Measurements from ENCODE around the gene GLG1.

The GLG1 gene

GRCh38 chr16:74580833-74581232 lies 26.1 kb downstream of the GLG1 start:
- FAIRE-seq (no peak), DNase-seq (ENCODE audit: insufficient read length, low spot score) (no peak)
- peak; percentile 30 for TF ChIP-seq PAX5 (IDR thresholded peaks at IDR 0.05; ENCODE audit: insufficient read depth, low read length, severe bottlenecking)
- TF ChIP-seq TAF1 (IDR thresholded peaks at IDR 0.05; ENCODE audit: low read depth, low read length) = no peak

GRCh38 chr16:74578838-74579237 lies 28.1 kb downstream of the GLG1 start:
- DNase-seq (ENCODE audit: insufficient read length, low spot score) (no peak), FAIRE-seq (no peak)
- TF ChIP-seq POU2F2 (IDR thresholded peaks at IDR 0.05; ENCODE audit: low read depth, low read length) (no peak), POLR2AphosphoS5 (IDR thresholded peaks at IDR 0.05; ENCODE audit: low read depth, low read length) (no peak), POLR2A (IDR thresholded peaks at IDR 0.05; ENCODE audit: low read depth, low read length) (no peak), TAF1 (IDR thresholded peaks at IDR 0.05; ENCODE audit: low read depth, low read length) (no peak), PAX5 (IDR thresholded peaks at IDR 0.05; ENCODE audit: insufficient read depth, low read length, severe bottlenecking) (no peak), SPI1 (IDR thresholded peaks at IDR 0.05; ENCODE audit: low read depth, low read length) (no peak)

- FAIRE-seq (no peak), DNase-seq (ENCODE audit: insufficient read length, low spot score) (no peak)
- no peak for TF ChIP-seq SPI1 (IDR thresholded peaks at IDR 0.05; ENCODE audit: low read depth, low read length)
- no peak for TF ChIP-seq POLR2A (IDR thresholded peaks at IDR 0.05; ENCODE audit: low read depth, low read length)
- no peak for TF ChIP-seq POU2F2 (IDR thresholded peaks at IDR 0.05; ENCODE audit: low read depth, low read length)
- no peak for TF ChIP-seq POLR2AphosphoS5 (IDR thresholded peaks at IDR 0.05; ENCODE audit: low read depth, low read length)
- TF ChIP-seq TAF1 (IDR thresholded peaks at IDR 0.05; ENCODE audit: low read depth, low read length) = no peak
- TF ChIP-seq PAX5 (IDR thresholded peaks at IDR 0.05; ENCODE audit: insufficient read depth, low read length, severe bottlenecking) = no peak
Observed at GRCh38 chr16:74578433-74578832, 28.5 kb downstream of the GLG1 start.

GRCh38 chr16:74577882-74578366 lies 29.0 kb downstream of the GLG1 start:
- no peak for TF ChIP-seq POLR2A (IDR thresholded peaks at IDR 0.05; ENCODE audit: low read depth, low read length)
- TF ChIP-seq POU2F2 (IDR thresholded peaks at IDR 0.05; ENCODE audit: low read depth, low read length) = no peak
- TF ChIP-seq POLR2AphosphoS5 (IDR thresholded peaks at IDR 0.05; ENCODE audit: low read depth, low read length) = no peak
- TF ChIP-seq SPI1 (IDR thresholded peaks at IDR 0.05; ENCODE audit: low read depth, low read length) = no peak
- TF ChIP-seq PAX5 (IDR thresholded peaks at IDR 0.05; ENCODE audit: insufficient read depth, low read length, severe bottlenecking) = no peak
- TF ChIP-seq TAF1 (IDR thresholded peaks at IDR 0.05; ENCODE audit: low read depth, low read length) = no peak
- FAIRE-seq = no peak
- no peak for DNase-seq (ENCODE audit: insufficient read length, low spot score)

GRCh38 chr16:74575807-74576643 lies 30.9 kb downstream of the GLG1 start:
- TF ChIP-seq POLR2AphosphoS5 (IDR thresholded peaks at IDR 0.05; ENCODE audit: low read depth, low read length) (no peak), SPI1 (IDR thresholded peaks at IDR 0.05; ENCODE audit: low read depth, low read length) (no peak), PAX5 (IDR thresholded peaks at IDR 0.05; ENCODE audit: insufficient read depth, low read length, severe bottlenecking) (no peak), POLR2A (IDR thresholded peaks at IDR 0.05; ENCODE audit: low read depth, low read length) (no peak), POU2F2 (IDR thresholded peaks at IDR 0.05; ENCODE audit: low read depth, low read length) (no peak), TAF1 (IDR thresholded peaks at IDR 0.05; ENCODE audit: low read depth, low read length) (no peak)
- no peak for FAIRE-seq
- DNase-seq (ENCODE audit: insufficient read length, low spot score) = no peak

GRCh38 chr16:74575175-74575806 lies 31.6 kb downstream of the GLG1 start:
- TF ChIP-seq POLR2A (IDR thresholded peaks at IDR 0.05; ENCODE audit: low read depth, low read length) (no peak), TAF1 (IDR thresholded peaks at IDR 0.05; ENCODE audit: low read depth, low read length) (no peak), SPI1 (IDR thresholded peaks at IDR 0.05; ENCODE audit: low read depth, low read length) (no peak), POU2F2 (IDR thresholded peaks at IDR 0.05; ENCODE audit: low read depth, low read length) (no peak), POLR2AphosphoS5 (IDR thresholded peaks at IDR 0.05; ENCODE audit: low read depth, low read length) (no peak), PAX5 (IDR thresholded peaks at IDR 0.05; ENCODE audit: insufficient read depth, low read length, severe bottlenecking) (no peak)
- DNase-seq (ENCODE audit: insufficient read length, low spot score) (no peak), FAIRE-seq (no peak)

GRCh38 chr16:74574146-74574545 lies 32.8 kb downstream of the GLG1 start:
- TF ChIP-seq PAX5 (IDR thresholded peaks at IDR 0.05; ENCODE audit: insufficient read depth, low read length, severe bottlenecking) = no peak
- TF ChIP-seq TAF1 (IDR thresholded peaks at IDR 0.05; ENCODE audit: low read depth, low read length) = no peak
- no peak for TF ChIP-seq POLR2AphosphoS5 (IDR thresholded peaks at IDR 0.05; ENCODE audit: low read depth, low read length)
- TF ChIP-seq SPI1 (IDR thresholded peaks at IDR 0.05; ENCODE audit: low read depth, low read length) = no peak
- no peak for TF ChIP-seq POLR2A (IDR thresholded peaks at IDR 0.05; ENCODE audit: low read depth, low read length)
- no peak for TF ChIP-seq POU2F2 (IDR thresholded peaks at IDR 0.05; ENCODE audit: low read depth, low read length)
- DNase-seq (ENCODE audit: insufficient read length, low spot score) = no peak
- FAIRE-seq = no peak

GRCh38 chr16:74573622-74574021 lies 33.3 kb downstream of the GLG1 start:
- no peak for FAIRE-seq

More at GRCh38 chr16:74573622-74574021, 33.3 kb downstream of the GLG1 start:
- TF ChIP-seq SPI1 (IDR thresholded peaks at IDR 0.05; ENCODE audit: low read depth, low read length) (no peak), POLR2A (IDR thresholded peaks at IDR 0.05; ENCODE audit: low read depth, low read length) (no peak), POLR2AphosphoS5 (IDR thresholded peaks at IDR 0.05; ENCODE audit: low read depth, low read length) (no peak), PAX5 (IDR thresholded peaks at IDR 0.05; ENCODE audit: insufficient read depth, low read length, severe bottlenecking) (no peak), POU2F2 (IDR thresholded peaks at IDR 0.05; ENCODE audit: low read depth, low read length) (no peak), TAF1 (IDR thresholded peaks at IDR 0.05; ENCODE audit: low read depth, low read length) (no peak)
- no peak for DNase-seq (ENCODE audit: insufficient read length, low spot score)

Measured in GM12891 (cell line).